GM18507 (cell line): ENCODE results near the gene PTPRM.

Experiments used
- DNase-seq: peaks from one replicate; pipeline ENCODE4 v3.0.0; 2011; ENCODE audit warnings: low read depth; ENCODE audit not compliant: insufficient read length; ENCODE audit errors: extremely low spot score
- FAIRE-seq: peaks from 2 replicates; lab custom pipeline; 2011; peaks lifted over from hg19 to GRCh38; lab: Jason Lieb, UNC

The PTPRM gene

DNA sequence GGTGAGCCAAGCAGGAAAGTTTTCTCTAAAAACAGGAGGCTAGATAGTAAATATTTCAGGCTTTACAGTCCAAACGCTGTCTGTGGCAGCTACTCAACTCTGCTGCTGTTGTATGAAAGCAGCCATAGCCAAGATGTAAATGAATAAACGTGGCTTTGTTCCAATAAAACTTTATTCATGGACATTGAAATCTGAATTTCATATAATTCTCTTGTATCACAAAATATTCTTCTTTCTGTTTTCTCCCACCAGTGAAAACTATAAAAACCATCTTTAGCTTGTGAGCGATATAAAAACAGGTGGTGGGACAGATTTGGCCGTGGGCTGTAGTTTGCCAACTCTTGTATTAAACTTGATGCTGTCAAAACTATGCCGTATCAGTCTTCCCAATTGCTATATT, 333.0 kb downstream of the PTPRM start:
- FAIRE-seq, result no peak

DNA sequence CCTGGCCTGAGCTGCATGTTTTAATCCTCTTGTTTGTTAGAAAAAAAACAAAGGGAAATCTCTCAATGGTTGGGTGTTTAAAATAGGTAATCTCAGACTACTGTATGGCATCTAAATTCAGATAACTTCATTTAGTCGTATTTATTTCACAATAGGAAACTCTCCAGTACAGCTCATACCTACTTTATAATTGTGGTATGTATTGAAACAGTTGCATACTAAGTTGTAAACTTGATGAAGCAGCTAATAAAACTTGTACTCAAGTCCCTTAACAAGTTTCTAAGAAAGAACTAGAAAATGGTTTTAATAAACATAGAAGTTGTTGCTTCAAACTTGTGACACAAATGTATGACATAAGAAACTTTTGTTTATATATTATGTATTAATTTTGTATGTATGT, 334.5 kb downstream of the PTPRM start:
- DNase-seq (no peak), FAIRE-seq (no peak)

More for the DNA sequence above, 333.0 kb downstream of the PTPRM start:
- no peak for DNase-seq

DNA sequence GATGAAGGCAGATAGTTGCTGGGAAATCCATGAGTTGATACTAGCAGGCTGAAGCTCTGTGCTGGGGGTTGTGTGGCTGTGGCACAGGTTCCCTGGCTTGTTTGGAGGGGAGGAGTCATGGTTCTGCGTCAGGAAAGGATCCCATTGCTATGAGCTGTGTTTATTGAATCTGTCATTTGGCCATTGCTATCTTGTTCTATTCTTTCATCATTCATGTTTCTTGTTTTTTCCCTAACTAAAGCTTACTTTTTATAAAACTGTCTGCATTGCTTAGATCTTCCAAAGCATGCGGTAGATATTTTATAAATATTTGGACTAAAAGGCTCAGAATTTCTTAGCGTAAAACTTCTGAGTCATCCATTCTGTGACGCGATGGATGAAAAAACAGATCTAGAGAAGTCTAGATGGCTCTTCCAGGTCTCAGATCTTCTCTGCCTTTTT, 335.3 kb downstream of the PTPRM start:
- DNase-seq (no peak), FAIRE-seq (no peak)

DNA sequence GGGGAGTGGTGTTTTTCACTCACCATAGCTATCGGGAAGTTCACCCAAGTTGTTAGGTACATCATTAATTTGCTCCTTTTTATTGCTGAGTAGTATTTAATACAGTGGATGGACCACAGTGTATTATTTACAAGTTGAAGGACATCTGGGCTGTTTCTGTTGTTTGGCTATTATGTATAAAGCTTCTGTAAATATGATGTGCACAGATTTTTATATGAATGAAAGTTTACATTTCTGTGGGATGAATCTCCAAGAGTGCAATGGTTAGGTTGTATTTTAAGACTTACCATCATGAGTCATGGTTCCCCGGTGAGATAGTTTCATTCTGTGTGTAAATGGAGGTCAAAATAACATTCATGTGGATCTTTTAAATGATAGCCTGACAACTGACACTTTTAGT, 337.4 kb downstream of the PTPRM start:
- FAIRE-seq (no peak), DNase-seq (no peak)

DNA sequence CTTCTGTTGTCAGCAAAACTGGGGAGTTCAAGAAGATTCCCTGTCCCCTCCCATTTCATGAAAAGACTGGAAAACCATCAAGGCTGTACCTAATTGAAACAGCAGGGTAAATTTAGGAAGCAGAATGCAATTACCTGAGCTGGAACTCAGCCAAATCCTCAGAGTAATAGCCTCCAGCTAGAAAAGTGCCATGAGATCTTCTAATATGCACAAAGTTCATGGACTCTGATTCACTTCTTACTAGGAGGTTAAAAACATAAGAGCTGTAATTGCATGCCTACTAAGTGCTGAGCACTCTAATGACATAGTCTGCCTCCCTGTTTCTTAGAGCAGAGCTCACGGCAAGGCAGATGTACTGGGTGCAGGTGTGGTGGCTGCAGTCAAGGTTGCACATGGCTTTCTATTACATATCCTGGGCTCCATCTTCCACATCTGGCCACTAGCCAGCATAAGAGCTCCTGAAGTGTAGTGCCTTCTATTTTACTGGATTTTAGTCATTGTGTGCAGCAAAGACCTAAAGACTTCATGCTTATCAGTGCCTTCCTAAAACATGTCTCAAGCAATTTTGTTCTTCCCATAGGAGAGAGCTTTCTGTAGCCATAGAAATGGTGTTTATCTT, 341.7 kb downstream of the PTPRM start:
- FAIRE-seq (no peak), DNase-seq (no peak)

DNA sequence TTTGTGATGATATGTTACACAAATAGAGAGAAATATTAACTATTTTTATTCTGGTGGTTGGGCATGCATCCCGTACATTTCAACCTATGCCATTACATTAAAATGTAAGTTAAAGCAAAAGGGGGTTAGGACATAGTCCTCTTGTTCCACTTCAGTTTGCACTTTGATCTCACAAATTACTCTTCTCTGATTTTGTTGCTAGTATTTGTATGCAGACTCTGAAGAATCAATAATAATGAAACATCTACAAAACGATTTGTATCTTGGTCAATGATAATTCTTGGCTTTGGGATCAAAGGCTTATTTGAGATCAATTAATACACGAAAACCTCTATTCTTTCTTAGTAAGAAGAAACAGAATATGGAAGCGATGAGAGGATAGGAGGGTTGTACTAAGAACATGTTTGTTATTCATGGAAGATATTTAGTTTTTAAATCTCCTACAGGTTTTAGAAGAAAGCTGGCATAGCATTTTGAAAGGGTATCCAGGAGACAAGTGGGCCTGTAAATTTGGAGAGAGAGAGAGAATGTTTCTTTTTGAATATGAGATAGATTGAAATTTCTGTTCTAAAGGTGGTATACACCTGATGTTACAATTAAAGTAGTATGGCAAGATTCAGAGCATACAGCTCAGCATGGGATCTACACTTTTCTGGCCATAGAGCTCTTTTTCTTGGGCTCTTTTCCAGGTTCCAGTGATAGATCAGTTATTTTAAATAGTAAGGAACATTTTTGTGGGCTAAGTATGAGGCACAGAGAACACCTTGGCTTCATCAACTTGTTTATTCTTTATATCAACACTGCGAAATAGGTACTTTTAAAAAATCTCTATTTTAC, 347.9 kb downstream of the PTPRM start:
- no peak for DNase-seq
- no peak for FAIRE-seq

DNA sequence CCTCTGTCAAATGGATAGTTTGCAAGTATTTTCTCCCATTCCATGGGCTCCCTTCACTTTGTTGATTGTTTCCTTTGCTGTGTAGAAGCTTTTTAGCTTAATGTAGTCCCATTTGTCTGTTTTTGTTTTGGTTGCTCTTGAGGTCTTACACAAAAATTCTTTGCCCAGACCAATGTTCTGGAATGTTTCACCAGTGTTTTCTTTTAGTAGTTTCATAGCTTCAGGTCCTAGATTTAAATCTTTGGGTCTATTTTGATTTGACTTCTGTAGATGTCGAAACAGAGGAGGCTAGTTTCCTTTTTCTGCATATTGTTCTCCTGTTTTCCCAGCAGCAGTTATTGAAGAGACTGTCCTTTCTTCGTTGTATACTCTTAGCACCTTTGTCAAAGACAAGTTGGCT, 351.6 kb downstream of the PTPRM start:
- no peak for DNase-seq
- FAIRE-seq, result no peak

DNA sequence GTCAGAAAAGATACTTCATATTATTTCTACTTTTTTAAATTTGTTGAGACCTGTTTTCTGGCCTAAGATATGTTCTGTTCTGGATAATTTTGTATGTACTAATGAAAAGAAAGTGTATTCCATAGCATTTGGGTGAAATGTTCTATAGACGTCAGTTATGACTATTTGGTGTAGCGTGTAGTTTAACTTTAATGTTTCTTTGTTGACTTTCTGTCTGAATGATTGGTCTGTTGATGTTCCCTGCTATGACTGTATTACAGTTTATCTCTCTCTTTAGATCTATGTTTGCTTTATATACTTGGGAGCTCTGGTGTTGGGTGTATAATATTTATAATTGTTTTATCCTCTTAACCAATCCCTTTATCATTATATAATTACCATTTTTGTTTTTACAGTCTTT, 352.4 kb downstream of the PTPRM start:
- FAIRE-seq (no peak), DNase-seq (no peak)

DNA sequence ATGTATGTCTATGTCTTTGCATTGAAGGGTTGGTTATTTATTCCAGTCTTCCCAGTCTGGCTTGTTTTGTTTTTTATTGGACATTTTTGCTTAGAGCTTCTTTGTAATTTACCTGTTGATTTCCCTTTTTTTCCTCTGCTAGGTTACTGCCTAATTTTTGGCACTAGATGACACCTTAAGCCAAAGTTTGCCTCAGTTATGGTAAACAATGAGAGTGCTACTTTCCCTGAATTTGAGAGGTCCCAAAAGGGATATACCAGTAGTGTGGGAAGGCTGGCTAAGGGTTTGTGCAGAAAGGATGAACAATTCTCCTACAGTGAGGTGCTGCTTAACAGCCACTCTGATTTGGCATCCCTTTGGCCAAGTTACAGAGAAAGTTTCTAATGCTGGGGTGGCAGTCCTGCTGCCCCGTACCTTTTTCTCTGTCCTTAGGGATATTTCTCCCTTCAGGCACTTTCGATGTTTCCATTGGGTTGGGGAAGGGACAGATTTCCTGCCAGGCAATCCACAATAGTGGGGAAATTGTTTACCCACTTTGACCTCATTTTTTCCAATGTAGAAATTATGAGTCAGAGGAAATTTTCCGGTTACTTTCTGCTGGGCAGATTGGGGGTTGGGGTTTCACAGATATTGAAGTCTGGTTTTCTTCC, 354.9 kb downstream of the PTPRM start:
- no peak for FAIRE-seq
- DNase-seq, result no peak

DNA sequence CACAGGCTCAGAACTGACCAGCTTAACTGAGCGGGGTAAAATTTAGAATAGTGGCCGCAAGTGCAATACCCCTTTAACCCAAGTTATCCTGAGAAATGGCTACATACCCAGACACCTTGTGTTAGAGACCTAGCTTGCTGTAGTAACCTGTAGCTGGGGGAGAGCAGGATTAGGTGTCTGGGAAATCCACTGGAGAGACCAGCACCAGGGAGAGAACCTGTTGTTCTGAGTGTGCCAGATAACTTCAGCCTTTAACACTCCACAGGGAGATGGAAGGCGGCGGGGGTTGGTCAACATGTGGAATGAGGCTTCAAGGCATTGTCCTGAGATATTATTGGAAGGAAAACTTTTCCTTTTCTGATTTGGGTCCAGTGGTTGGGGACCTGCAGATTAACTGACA, 356.0 kb downstream of the PTPRM start:
- DNase-seq (no peak), FAIRE-seq (no peak)

DNA sequence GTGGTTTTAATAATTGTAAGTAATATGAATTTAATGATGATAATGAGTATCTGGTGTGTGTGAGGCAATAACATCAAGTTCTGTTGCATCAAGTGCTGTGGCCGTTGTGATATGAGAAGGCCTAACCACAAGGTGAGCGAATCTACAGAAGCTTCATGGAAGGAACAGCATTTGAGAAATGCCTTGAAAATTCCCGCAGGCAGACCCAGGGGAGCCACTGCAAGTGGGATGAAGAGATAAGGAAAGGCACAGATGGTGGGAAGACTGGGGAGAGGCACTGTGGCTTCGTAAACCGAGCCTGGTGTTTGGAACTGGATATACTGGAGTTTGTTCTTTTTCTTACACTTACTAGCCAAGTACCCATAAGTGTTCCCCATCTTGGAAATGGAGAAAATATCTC, 357.5 kb downstream of the PTPRM start:
- no peak for DNase-seq
- FAIRE-seq, result no peak

DNA sequence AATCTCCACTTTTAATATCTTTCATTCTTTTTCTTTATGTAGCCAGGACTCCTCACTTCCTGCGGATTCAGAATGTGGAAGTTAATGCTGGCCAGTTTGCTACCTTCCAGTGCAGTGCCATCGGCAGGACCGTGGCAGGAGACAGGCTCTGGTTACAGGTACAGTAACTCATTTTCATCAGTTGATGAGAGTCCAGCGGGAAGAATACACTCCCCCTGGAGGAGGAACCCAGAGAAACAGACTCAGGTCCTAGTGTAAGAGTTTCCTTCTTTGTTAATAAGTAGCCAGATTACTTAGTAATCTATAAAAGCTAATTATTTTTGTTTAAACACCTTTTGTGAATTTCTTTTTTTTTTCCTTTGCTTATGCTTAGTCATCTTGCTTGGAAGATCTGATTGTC, 359.4 kb downstream of the PTPRM start:
- FAIRE-seq, result no peak
- DNase-seq, result no peak

DNA sequence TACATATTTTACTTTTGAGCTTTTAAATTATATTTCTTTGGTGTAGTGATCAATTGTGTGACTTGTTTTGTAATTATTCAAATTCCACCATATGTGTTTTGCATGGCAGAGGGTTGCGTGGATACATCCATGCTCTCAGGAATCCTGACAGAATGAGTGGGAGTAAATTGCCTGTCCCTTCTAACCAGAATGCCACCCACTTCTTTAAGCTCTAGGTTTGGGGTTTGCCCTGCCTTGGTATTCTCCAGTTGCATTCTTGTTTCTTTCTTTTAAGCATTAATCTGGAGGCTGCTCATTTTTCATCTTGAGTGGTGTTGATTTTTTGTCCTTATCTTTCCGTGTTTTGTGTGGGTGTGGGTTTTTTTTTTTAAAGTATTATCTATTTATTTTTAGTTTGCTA, 360.0 kb downstream of the PTPRM start:
- FAIRE-seq (no peak), DNase-seq (no peak)

DNA sequence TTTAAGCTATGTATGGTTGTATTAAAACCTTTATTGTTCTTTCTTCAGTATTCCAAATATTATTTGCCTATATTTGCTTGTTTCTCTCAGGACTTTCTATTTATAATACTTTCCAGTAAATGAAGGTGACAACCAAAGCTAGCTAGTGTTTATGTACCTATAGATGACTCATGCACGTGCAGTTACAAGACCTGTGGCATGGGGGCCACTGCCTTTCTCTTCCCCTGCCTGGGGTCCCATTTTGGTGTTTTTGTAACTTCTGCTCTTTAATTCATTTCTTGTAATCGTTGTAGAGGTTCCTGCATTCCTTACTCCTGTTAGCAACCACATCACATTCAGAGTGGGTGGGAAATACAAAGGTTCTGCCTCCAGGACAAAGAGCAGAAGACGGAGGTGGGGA, 364.6 kb downstream of the PTPRM start:
- FAIRE-seq (no peak), DNase-seq (no peak)

DNA sequence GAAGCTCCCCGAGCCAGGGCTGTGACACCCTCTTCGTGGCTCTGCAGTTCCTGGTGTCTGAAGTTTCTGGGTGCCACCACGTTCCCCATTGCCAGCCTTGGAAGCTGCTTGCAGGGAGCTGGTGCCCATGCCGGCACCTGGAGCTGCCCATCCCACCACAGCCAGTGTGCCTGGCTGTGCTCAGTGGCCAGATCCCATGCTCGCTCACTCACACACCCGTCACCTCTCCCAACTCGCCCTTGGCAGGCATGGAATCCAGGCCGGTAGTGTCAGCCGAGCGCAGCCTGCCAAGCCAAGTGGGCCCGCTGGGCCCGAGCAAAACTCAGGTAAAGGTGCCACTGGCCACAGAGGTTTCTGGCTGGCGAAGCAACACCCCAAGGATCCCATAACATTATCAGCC, 370.2 kb downstream of the PTPRM start:
- FAIRE-seq, result no peak
- DNase-seq, result no peak

DNA sequence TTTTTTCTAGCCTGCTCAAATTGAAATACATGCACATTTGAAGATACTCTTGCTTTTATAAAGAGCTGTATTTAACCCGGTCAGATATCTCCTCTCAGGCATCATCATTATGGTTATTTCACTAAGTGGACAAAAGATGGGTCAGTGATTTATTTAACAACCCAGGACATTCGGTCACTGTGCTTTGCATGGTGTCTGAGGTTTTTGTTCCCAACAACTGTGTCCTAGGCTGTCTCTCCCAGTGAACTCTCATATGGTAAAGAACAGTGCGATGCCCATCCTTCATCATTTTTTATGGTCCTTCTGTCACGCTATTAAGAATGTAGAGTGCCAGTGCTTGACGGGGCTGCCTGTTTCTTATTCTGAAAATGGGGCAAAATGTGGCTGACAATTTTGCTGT, 372.4 kb downstream of the PTPRM start:
- DNase-seq, result no peak
- no peak for FAIRE-seq

DNA sequence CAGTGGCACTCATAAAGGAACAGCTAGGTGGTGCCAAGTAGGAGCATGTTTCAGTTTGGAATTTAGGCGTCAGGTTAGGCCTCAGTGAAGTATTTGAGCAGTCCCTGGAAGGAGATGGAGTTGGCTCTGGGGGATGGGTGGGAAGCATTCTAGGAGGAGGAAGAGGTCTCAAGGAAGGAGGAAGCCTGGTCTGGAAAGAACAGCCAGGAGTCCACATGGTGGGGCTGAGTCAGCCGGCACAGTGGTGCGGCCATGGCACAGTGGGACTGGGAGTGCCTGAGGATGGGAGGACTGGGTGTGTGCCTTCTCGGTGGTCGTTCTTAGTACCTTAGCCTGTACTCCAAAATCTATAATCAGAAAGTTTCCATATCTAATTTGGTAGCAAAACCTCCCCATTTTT, 373.3 kb downstream of the PTPRM start:
- FAIRE-seq, result no peak
- DNase-seq, result no peak

DNA sequence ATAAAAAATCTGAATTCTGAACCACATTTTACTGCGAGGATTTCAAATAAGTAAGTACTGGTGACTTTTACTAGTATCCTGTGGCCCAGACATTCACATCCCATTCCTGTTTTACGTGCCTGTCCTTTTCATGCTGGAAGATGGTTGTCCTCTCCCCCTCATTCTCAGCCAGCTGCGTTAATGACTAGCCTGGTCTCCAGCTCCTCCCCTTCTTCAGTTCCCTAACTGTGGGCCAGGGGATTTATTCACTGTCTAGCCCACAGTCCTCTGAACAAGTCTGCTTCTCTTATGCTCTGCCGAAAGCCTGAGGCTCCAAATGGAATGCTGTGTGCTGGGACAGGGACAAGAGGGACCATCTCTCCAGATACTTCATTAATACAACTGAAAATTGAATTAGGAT, 373.9 kb downstream of the PTPRM start:
- no peak for FAIRE-seq
- no peak for DNase-seq

DNA sequence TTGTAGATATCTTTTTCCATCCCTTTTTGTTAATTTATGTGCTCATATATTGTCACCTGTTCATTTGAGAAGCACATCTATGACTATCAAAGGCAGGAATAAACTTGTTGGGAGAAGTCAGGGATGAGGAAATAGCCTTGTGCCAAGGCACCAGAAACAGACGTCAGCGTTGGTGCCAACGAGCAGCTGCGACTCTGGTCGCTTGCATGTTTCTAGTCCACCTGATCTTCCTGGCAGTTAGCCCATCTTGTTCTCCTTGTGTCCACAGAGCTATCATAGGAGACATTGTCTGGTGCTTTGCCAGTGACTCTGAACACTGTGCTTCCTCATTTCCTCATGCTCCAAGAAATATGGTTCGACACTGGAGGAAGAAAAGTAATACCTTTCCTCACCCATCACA, 374.4 kb downstream of the PTPRM start:
- no peak for DNase-seq
- FAIRE-seq, result no peak

DNA sequence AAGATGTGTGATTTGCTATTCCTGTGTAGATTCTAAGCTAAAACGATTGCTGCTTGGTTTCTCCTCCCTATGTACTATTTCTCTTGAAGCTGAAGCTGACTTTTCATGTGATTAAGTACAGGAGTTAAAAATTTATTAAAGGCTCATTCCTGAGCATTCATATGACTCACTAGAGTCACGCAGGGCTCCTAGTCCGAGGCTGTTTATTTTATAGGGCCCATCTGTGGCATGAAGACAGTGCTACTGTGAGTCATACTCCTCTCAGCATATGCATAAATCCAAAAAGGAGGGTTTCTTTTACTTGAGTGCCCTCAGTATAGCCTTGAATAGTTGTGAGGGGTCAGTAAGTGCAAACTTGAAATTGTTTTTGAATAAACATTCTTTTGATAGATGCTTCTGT, 378.8 kb downstream of the PTPRM start:
- DNase-seq, result no peak
- no peak for FAIRE-seq
